Measurements from ENCODE around the gene AGFG1.

The AGFG1 gene

GRCh38 chr2:227471924-227472264, at the start of gene AGFG1:
AGFG1 (plus strand) TSS chr2:227472156; CDS start chr2:227472422, 266 bp downstream.
- FAIRE-seq, result peak; percentile 43

GRCh38 chr2:227423656-227424499, 48.1 kb upstream of the AGFG1 start:
- FAIRE-seq, result no peak

GRCh38 chr2:227428731-227429285, 43.1 kb upstream of the AGFG1 start:
- no peak for FAIRE-seq

DNA sequence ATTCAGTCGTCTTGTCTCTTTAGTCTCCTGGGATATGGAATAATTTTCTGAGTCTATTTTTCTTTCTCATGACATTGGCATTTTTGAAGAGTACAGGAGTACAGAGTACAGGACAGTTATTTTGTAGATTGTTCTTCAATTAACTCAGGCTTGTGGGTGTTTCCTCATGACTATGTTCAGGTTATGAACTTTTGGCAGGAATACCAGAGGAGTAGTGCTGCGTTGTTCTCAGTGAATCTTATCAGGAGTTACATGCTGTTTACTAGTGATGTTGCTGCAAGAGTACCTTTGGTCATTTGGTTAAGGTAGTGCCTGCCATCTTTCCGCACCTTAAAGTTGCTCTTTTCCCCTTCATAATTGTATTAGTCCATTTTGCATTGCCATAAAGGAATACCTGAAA, 41.3 kb upstream of the AGFG1 start:
- FAIRE-seq, result no peak

GRCh38 chr2:227433171-227433570, 38.8 kb upstream of the AGFG1 start:
- FAIRE-seq, result no peak

GRCh38 chr2:227436436-227437174, 35.4 kb upstream of the AGFG1 start:
- FAIRE-seq, result no peak

DNA sequence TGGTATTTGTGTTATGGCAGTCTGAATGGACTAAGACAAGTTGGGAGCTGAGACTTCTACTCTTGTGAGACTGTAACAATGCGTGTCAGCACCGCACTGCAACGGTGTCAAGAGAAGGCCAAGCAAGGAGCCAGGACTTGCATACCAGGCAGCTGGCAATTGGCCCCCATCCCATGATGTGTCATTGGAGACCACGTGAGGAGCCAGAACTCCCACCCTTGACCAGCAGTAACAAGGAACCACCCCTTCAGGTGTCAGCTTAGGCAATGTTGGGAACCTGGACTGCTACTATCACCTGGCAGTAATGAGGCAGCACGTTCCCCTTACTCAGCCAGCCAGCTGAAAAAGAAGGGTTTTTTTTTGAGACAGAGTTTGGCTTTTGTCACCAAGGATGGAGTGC, 32.7 kb upstream of the AGFG1 start:
- no peak for FAIRE-seq

GRCh38 chr2:227442639-227443038, 29.3 kb upstream of the AGFG1 start:
- no peak for FAIRE-seq

DNA sequence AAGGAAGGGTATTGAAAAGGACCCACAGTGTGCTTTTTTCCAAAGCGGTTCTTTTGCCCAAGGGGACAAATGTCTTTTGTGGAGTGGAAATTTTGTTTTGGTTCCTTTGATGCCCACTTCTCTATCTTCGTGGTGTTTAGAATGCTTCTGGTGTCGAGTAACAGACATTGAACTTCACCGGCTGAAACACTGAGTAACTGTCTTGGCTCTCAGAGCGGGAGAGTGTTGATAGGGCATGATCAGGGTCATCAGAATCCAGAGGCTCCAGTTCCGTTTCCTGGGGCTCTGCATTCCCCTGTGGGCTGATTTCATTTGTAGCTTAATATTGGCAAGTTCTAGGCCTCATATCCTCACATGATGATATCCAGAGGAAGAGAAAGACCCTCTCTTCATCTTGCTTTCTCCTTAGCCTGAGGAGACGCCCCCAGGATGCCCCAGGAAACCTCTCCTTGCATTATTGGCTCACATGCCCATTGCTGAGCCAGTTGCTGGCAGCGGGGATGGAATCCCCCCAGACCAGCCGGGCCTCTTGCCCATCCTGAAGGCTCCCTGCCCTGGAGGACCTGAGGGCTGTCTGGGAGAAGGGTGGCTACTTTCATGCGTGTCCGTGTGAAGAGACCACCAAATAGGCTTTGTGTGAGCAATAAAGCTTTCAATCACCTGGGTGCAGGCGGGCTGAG, 27.9 kb upstream of the AGFG1 start:
- no peak for FAIRE-seq

GRCh38 chr2:227447606-227448005, 24.4 kb upstream of the AGFG1 start:
- no peak for FAIRE-seq

DNA sequence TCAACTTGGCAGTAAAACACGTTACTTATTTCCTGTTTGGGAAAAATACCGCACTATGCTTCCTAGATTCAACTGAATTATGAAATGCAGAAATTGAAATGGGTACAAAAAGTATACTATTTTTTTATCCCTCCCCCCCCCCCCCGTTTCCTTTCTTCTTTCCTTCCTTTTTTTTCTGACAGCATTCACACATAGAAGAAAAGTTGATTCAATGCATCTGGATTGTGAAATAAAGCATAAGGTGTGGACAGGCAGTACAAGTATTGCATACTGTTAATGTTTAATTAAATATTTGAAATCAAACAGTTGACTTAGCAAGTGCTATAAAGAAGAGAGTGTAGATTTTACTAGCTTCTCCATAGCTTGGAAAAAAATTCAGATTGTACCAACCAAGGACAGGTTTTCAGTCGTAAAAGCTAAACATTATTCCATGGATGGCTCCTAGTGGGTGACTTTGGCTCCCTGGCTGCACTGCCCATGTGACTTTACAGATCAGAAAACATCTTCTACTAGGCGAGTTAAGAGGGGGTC, 21.6 kb upstream of the AGFG1 start:
- FAIRE-seq, result no peak

GRCh38 chr2:227450926-227451654, 20.9 kb upstream of the AGFG1 start:
- no peak for FAIRE-seq

- FAIRE-seq, result no peak
These were observed 20.3 kb upstream of the AGFG1 start for GRCh38 chr2:227451655-227451992.

- no peak for FAIRE-seq
These were observed 18.1 kb upstream of the AGFG1 start for GRCh38 chr2:227453810-227454209.

DNA sequence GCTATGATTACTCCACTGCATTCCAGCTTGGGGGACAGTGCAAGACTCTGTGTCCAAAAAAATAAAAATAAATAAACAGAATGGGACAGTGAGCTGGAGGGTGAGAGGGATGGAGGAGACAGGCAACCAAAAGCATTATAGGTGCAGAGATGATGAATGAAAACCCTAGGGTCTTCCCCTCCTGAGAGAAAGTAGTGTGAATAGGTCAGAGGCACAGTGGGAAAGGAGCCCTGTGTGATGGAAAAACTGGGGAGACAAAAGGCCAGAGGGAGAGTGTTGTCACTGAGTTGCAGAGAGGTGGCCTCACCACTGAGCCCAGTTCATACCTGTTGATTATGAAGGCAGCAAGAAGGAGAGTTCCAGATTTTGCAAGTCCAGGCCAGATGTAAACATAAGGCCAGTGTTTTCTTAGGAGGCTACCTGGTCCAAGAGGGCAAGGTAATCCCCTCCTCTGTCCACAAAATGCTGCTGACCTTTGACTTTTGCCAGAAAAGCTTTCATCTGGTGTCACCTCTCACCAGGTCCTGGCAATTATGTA, 17.6 kb upstream of the AGFG1 start:
- no peak for FAIRE-seq

GRCh38 chr2:227455200-227455599, 16.8 kb upstream of the AGFG1 start:
- FAIRE-seq, result no peak

DNA sequence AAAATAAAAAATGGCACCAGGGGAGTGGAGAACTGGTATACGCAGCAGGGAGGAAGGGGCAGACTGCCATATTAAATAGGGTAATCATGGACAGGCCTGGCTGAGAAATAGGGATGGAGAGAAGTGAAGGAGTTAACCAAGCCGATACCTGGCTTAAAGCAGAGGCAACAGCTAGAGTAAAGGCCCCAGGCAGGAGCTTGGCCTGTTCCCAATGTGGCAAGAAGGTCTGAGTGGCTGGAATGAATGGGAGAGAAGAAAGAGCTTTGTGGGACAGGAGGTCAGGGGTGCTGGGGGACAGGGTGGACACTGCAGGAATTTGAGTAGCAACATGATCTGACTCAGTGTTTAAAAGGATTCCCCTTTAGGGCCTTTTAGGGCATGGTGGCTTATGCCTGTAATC, 15.9 kb upstream of the AGFG1 start:
- FAIRE-seq, result no peak

DNA sequence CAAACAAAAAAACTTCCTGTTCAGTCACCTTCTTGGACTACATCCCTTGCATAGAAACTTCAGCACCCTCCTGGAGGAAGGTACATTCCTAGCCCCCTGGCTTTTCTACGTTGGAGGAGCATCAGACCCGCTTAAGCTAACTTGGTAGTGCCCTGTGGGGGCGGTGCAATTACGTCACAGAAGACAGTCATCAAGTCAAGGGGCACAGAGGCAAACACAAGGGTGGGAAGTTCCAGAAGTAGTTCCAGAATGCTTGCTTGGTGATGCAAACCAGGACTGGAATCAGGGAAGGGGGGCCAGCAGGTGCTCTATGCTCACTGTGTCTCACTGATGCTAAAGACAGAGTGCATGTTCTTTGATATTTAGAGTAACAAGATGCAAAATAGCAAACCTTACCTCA, 15.2 kb upstream of the AGFG1 start:
- FAIRE-seq, result no peak

- no peak for FAIRE-seq
These were observed 11.9 kb upstream of the AGFG1 start for GRCh38 chr2:227460070-227460485.

DNA sequence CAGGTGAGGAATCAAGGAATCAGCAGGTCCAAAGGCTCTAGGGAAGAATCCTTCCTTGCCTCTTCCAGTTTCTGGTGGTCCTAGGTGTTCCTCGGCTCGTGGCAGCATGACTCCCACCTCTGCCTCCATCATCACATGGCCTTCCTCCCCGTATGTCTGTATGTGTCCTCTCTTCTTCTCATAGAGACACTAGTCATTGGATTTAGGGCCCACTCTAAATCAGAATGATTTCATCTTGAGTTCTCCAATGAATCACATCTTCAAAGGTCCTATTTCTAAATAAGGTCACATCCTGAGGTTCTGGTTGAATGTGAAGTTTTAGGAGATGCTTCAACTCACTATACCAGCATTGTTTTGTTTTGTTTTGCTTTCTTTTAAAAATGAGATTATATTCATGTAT, 11.1 kb upstream of the AGFG1 start:
- no peak for FAIRE-seq

- FAIRE-seq, result no peak
These were observed 10.0 kb upstream of the AGFG1 start for GRCh38 chr2:227461811-227462461.

DNA sequence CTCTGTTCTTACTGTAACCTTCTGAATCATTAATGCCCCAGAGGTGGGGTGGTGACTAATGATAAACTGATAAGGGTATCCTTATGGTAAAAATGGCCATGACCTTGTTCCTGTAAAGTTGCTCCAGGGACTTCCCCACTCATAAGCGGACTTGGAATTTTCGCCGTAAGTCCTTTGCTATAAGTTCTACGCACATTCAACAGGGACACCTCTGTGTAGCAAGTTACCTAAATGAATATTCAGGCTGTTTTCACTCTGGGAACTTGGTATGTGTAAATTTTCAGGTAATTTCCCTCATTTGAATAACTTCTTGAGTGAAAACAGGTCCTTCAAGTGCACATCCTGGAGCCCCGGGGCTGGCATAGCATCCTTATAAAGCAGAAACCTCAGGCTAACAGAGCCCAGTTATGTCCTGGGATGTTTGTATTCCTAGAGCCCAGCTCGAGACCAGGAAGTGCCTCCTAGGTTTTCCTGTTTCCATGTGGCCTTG, 9.4 kb upstream of the AGFG1 start:
- no peak for FAIRE-seq

Measured in TTC549 (cell line).